NCI-H1092 (cell line): ENCODE data around the gene MTHFD1.

Experiments used
- DNase-seq: peaks from one replicate; lab custom pipeline; 2025; lab: John Stamatoyannopoulos, UW

Gene MTHFD1

GRCh38 chr14:64495252-64495651 is 107.1 kb downstream of the MTHFD1 start:
- no peak for DNase-seq

GRCh38 chr14:64496764-64497163 is 108.6 kb downstream of the MTHFD1 start:
- no peak for DNase-seq

- no peak for DNase-seq
Measured at GRCh38 chr14:64500088-64500487, 111.9 kb downstream of the MTHFD1 start.

GRCh38 chr14:64501411-64502171 is 113.4 kb downstream of the MTHFD1 start:
- DNase-seq: no peak

- DNase-seq: no peak
Measured at GRCh38 chr14:64502456-64502855, 114.3 kb downstream of the MTHFD1 start.

GRCh38 chr14:64502887-64503433 is 114.8 kb downstream of the MTHFD1 start:
- no peak for DNase-seq

- DNase-seq: peak; percentile 95
Measured at GRCh38 chr14:64503434-64504309, 115.5 kb downstream of the MTHFD1 start, which contains the start of gene ZBTB25. Gene ZBTB25, minus strand, starts transcription at chr14:64503838. Its CDS starts 13,305 bp downstream, at chr14:64490533.

GRCh38 chr14:64504310-64504896 is 116.2 kb downstream of the MTHFD1 start, which contains the start of gene ZBTB1:
Gene ZBTB1, plus strand, starts transcription at chr14:64504770. Its CDS starts 16,735 bp downstream, at chr14:64521505.
- peak; percentile 90 for DNase-seq

GRCh38 chr14:64504897-64505794 is 117.0 kb downstream of the MTHFD1 start:
- DNase-seq: peak; percentile 81

- DNase-seq: no peak
Measured at GRCh38 chr14:64506721-64507120, 118.6 kb downstream of the MTHFD1 start.

GRCh38 chr14:64507376-64508156 is 119.4 kb downstream of the MTHFD1 start:
- no peak for DNase-seq

GRCh38 chr14:64508215-64508776 is 120.1 kb downstream of the MTHFD1 start:
- no peak for DNase-seq

GRCh38 chr14:64509036-64509435 is 120.9 kb downstream of the MTHFD1 start:
- DNase-seq: no peak
